ENCODE data around the gene SH3BP5L. TPM values are rescaled to one million over a fixed set of nuclear protein-coding genes. Genes with fewer than 3 reads are reported as not detected.

SH3BP5L gene
- total and polyA plus RNA-seq, 2 of the 8 experiments (the other 6 are each of a cell fraction or from before 2014, with no cell fraction given), result 20.2 to 28.4 TPM

GRCh38 chr1:248779350-248779749, 46.4 kb downstream of the SH3BP5L start:
- POLR2A ChIA-PET (ENCODE audit: partially characterized antibody), result no interaction called here
- H3K4me3 ChIP-seq (ENCODE audit: extremely low read depth in 1 of 4, insufficient read depth in 2 of 4, low read depth in 3 of 4, low read length in 4 of 4), result no peak overlapping the region
- TF ChIP-seq ZNF274 (IDR thresholded peaks at IDR 0.05; ENCODE audit: borderline replicate concordance, extremely low read depth, low read length) (no peak), E2F6 (IDR thresholded peaks at IDR 0.05) (no peak), RXRA (IDR thresholded peaks at IDR 0.05; ENCODE audit: insufficient read depth, low read depth, low read length) (no peak), TAF1 (IDR thresholded peaks at IDR 0.05; ENCODE audit: low read depth, low read length) (no peak), SP2 (IDR thresholded peaks at IDR 0.05; ENCODE audit: low read length) (no peak), CREB1 (IDR thresholded peaks at IDR 0.05) (no peak), JUN (IDR thresholded peaks at IDR 0.05; ENCODE audit: low read depth, low read length) (no peak), TAF7 (optimal IDR thresholded peaks at IDR 0.05; ENCODE audit: borderline replicate concordance, low read depth, low read length) (no peak), SIN3A (conservative IDR thresholded peaks at IDR 0.05 in 1 of 2, IDR thresholded peaks at IDR 0.05 in 1 of 2; ENCODE audit: low read depth in 1 of 2, low read length in 2 of 2) (no peak), FOSL1 (IDR thresholded peaks at IDR 0.05; ENCODE audit: insufficient read depth, low read depth, low read length) (no peak), SP4 (IDR thresholded peaks at IDR 0.05; ENCODE audit: low read length) (no peak)

More at GRCh38 chr1:248779350-248779749, 46.4 kb downstream of the SH3BP5L start:
- H3K9me3 ChIP-seq (ENCODE audit: insufficient read depth in 2 of 2, low read depth in 1 of 2, low read length in 1 of 2), result peaks cover 80 to 83% of the 10 kb centered on the region in 2 experiments
- CTCF ChIA-PET (ENCODE audit: partially characterized antibody), result interaction anchor here (1.0 kb wide), 1 partner anchor 16 kb away, joined by 3 read pairs; no protein-coding TSS in a partner anchor
- no peak overlapping the region for H3K4me2 ChIP-seq (ENCODE audit: insufficient read depth in 1 of 2, low read depth in 2 of 2, low read length in 2 of 2)
- no peak overlapping the region for H2BK5ac ChIP-seq (ENCODE audit: low read depth, low read length)
- no peak overlapping the region for H2BK120ac ChIP-seq (replicated peaks; ENCODE audit: low read depth, low read length)
- no peak overlapping the region for H2AK5ac ChIP-seq (ENCODE audit: low read depth, low read length)
- H3K27me3 ChIP-seq (replicated peaks in 1 of 4; ENCODE audit: control insufficient read depth in 3 of 4, extremely low read depth in 1 of 4, insufficient read depth in 3 of 4, low read length in 3 of 4), result no peaks in the 10 kb centered on the region
- H3K79me1 ChIP-seq (ENCODE audit: low read depth, low read length), result no peaks in the 10 kb centered on the region
- 50% methylated on average over 2 of the region's 2 CpGs; no CpG with 5 or more reads in 1 of the 2 experiments for WGBS, 2 experiments (ENCODE audit: extremely low coverage in 1 of 2, insufficient coverage in 1 of 2, insufficient read length in 1 of 2, insufficient replicate concordance in 2 of 2, low coverage in 1 of 2, low lambda C conversion rate in 2 of 2, missing lambda C conversion rate in 1 of 2)
- no peak overlapping the region for H4K8ac ChIP-seq (ENCODE audit: extremely low read depth, insufficient read depth, low read length)
- H3K4me1 ChIP-seq (replicated peaks in 1 of 4; ENCODE audit: control insufficient read depth in 3 of 4, insufficient read depth in 4 of 4, low read length in 3 of 4), result no peaks in the 10 kb centered on the region
- H3K56ac ChIP-seq (replicated peaks; ENCODE audit: insufficient read length, low read depth, low read length), result no peak overlapping the region
- H3K14ac ChIP-seq (ENCODE audit: insufficient read length), result no peak overlapping the region
- H3K27ac ChIP-seq (ENCODE audit: low read depth, low read length), result no peak overlapping the region
- no peaks in the 10 kb centered on the region for H3K23me2 ChIP-seq (ENCODE audit: low read depth, low read length)
- H2AFZ ChIP-seq (ENCODE audit: low read length), result no peak overlapping the region
- H3K23ac ChIP-seq (ENCODE audit: insufficient read length), result no peak overlapping the region
- H3K18ac ChIP-seq (ENCODE audit: extremely low read depth, low read length), result no peak overlapping the region
- FAIRE-seq (no peak), DNase-seq (ENCODE audit: low read depth in 1 of 2, low spot score in 2 of 2) (no peak)
- no peaks in the 10 kb centered on the region for H3K79me2 ChIP-seq (ENCODE audit: control insufficient read depth in 1 of 2, insufficient read depth in 2 of 2, low read length in 2 of 2)
- no peaks in the 10 kb centered on the region for H4K20me1 ChIP-seq (replicated peaks in 1 of 2; ENCODE audit: control insufficient read depth in 1 of 2, insufficient read depth in 2 of 2, low read length in 2 of 2)
- H4K91ac ChIP-seq (replicated peaks; ENCODE audit: insufficient read length, low read length), result no peak overlapping the region
- H3K9ac ChIP-seq (replicated peaks in 1 of 4; ENCODE audit: extremely low read depth in 1 of 4, low read depth in 3 of 4, low read length in 3 of 4), result no peak overlapping the region
- H2BK20ac ChIP-seq (ENCODE audit: low read length), result no peak overlapping the region
- no peak overlapping the region for H4K5ac ChIP-seq (ENCODE audit: insufficient read length, low read depth, low read length)
- H2BK12ac ChIP-seq (ENCODE audit: low read depth, low read length), result no peak overlapping the region
- no peak overlapping the region for H3K4ac ChIP-seq (replicated peaks; ENCODE audit: insufficient read length, low read depth, low read length)
- no peaks in the 10 kb centered on the region for H3K36me3 ChIP-seq (ENCODE audit: control insufficient read depth in 2 of 4, insufficient read depth in 4 of 4, low read length in 3 of 4)
- H2BK15ac ChIP-seq (ENCODE audit: low read length), result no peak overlapping the region

Measured in H1 (cell line).